A673 (cell line): ENCODE measurements around the gene CLCN2.

Experiments
- CTCF ChIP-seq: fragments of 300-800, 200-600 bp; sonication (generic); conservative IDR thresholded peaks from 2 replicates; pipeline ENCODE4 v1.5.1; 2017; ENCODE audit warnings: low read depth, mild to moderate bottlenecking, antibody characterized with exemption, low read length, moderate library complexity, mixed read lengths
- EZH2 ChIP-seq: fragments of 200-600 bp; sonication (generic); IDR thresholded peaks from 2 replicates; pipeline ENCODE4 v1.6.1; 2017; ENCODE audit warnings: borderline replicate concordance, low read depth, mild to moderate bottlenecking, mixed read lengths, antibody characterized with exemption, low read length; ENCODE audit not compliant: poor library complexity, severe bottlenecking

- TF ChIP-seq CTCF (no peak), EZH2 (no peak)
Measured at GRCh38 chr3:184336547-184337398, 24.6 kb downstream of the CLCN2 start.
